ENCODE results near the gene OS9. TPM values are rescaled to one million over a fixed set of nuclear protein-coding genes. Genes with fewer than 3 reads are reported as not detected.
"Not testable (repeated sequence)": the region's sequence is repeated elsewhere in the genome, so short reads cannot be mapped to it uniquely, and the experiment has no call there.

OS9 gene
- total RNA-seq, 1 donor from 2014 or later = 263 TPM

DNA sequence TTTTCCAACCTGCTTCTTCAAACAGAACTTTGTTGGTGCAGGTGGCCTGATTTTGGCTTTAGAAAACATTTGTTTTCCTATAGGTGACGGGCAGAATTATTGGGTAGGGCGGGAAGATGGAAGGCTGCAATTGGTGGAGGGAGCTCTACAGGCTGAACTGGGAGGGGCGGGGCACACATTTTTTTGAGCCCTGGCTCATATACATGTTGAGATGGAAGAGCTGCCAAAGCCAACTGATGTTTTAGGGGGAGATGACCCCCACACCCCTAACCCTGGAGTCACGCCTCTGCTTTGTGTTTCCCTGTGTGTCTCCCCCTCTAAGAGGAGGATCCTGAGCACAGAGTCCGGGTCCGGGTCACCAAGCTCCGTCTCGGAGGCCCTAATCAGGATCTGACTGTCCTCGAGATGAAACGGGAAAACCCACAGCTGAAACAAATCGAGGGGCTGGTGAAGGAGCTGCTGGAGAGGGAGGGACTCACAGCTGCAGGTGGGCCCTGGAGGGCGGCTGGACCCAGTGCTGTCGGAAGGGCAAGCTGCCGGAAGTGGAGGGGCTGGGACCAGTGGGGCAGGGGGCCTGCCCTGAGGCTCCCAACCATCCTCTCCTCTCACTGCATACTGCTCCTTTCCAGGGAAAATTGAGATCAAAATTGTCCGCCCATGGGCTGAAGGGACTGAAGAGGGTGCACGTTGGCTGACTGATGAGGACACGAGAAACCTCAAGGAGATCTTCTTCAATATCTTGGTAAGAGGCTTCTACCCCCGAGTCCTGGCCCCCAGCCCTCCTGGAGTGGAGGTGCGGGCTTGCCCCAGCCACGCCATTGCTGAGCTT, 26.1 kb downstream of the OS9 start:
- Histone ChIP-seq H3K27me3 (no peaks in the 10 kb centered on the region), H3K9me3 (no peaks in the 10 kb centered on the region), H3K4me3 (no peak overlapping the region), H3K27ac (no peak overlapping the region), H3K4me1 (no peaks in the 10 kb centered on the region), H3K36me3 (peaks cover 63% of the 10 kb centered on the region)
- TF ChIP-seq, protein P1, sequence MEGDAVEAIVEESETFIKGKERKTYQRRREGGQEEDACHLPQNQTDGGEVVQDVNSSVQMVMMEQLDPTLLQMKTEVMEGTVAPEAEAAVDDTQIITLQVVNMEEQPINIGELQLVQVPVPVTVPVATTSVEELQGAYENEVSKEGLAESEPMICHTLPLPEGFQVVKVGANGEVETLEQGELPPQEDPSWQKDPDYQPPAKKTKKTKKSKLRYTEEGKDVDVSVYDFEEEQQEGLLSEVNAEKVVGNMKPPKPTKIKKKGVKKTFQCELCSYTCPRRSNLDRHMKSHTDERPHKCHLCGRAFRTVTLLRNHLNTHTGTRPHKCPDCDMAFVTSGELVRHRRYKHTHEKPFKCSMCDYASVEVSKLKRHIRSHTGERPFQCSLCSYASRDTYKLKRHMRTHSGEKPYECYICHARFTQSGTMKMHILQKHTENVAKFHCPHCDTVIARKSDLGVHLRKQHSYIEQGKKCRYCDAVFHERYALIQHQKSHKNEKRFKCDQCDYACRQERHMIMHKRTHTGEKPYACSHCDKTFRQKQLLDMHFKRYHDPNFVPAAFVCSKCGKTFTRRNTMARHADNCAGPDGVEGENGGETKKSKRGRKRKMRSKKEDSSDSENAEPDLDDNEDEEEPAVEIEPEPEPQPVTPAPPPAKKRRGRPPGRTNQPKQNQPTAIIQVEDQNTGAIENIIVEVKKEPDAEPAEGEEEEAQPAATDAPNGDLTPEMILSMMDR (IDR thresholded peaks at IDR 0.05) = no peak
- no peak for DNase-seq
- intact Hi-C loops (cut with DNase I) = no loop called here
- ATAC-seq = no peak

DNA sequence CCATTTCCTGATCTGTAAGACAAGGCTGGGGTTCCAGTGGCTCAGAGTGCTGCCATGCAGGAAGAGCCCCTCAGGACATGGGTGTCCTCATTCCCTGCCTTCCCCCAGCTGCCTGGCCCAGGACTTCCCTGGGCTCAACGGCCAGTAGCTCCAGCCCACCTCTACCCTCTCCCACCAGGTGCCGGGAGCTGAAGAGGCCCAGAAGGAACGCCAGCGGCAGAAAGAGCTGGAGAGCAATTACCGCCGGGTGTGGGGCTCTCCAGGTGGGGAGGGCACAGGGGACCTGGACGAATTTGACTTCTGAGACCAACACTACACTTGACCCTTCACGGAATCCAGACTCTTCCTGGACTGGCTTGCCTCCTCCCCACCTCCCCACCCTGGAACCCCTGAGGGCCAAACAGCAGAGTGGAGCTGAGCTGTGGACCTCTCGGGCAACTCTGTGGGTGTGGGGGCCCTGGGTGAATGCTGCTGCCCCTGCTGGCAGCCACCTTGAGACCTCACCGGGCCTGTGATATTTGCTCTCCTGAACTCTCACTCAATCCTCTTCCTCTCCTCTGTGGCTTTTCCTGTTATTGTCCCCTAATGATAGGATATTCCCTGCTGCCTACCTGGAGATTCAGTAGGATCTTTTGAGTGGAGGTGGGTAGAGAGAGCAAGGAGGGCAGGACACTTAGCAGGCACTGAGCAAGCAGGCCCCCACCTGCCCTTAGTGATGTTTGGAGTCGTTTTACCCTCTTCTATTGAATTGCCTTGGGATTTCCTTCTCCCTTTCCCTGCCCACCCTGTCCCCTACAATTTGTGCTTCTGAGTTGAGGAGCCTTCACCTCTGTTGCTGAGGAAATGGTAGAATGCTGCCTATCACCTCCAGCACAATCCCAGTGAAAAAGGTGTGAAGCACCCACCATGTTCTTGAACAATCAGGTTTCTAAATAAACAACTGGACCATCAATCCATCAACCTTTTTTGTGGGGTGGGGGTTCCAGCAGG, 27.0 kb downstream of the OS9 start:
- no peak for ATAC-seq
- Histone ChIP-seq H3K4me1 (no peaks in the 10 kb centered on the region), H3K4me3 (no peak overlapping the region), H3K27ac (no peak overlapping the region), H3K9me3 (no peaks in the 10 kb centered on the region), H3K27me3 (no peaks in the 10 kb centered on the region), H3K36me3 (peaks cover 54% of the 10 kb centered on the region)
- TF ChIP-seq, protein P1 (IDR thresholded peaks at IDR 0.05) = no peak
- DNase-seq = no peak
- intact Hi-C loops (cut with DNase I) = no loop called here

- ATAC-seq; H3K4me3 ChIP-seq; H3K9me3 ChIP-seq; H3K27me3 ChIP-seq; intact Hi-C loops (cut with DNase I); H3K4me1 ChIP-seq; H3K27ac ChIP-seq; DNase-seq: not testable (repeated sequence)
- H3K36me3 ChIP-seq = peaks cover 42% of the 10 kb centered on the region
Observed at GRCh38 chr12:57721846-57722608, 28.1 kb downstream of the OS9 start.

DNA sequence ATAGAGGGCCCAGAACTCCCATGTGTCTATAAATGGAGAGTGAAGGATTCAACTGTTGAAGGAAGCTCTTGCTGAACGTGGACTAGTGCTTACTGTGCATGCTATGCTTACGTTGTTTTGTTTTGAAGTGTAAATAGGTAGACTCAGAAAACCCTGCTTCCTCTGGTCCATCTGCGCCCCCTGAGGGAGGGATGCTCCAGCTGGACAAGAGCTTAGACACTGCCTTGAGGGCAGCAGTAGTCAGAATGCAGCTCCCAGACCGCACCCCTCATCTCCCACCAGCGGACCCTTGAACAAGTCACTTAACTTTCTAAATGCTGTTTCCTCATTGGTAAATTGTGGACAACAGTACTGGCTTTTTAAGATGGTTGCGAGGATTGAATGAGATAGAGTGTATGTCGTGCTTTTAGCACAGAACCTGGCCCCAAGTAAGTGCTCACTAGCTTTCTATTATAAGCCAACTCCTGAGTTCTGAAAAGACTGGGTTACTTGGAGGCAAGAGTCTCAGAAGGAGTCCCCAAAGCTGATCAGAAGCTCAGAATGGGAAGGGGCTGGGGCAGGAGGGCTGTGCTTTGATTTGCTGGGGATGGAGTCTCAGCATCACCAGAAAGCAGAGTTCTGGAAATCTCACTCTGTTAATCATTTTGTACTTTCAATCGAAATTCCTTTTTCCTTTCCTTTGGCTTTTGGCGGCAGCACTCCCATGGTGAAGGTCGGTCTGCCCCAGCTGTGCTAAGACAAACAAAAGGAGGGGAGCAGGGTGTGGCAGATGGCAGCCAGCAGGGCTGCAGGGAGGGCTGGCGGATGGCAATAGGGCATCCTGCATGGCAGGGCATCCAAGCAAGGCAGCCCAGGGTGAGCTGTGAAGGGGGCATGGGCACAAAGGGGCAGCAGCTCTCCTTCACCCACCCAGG, 29.0 kb downstream of the OS9 start:
- DNase-seq = no peak

DNA sequence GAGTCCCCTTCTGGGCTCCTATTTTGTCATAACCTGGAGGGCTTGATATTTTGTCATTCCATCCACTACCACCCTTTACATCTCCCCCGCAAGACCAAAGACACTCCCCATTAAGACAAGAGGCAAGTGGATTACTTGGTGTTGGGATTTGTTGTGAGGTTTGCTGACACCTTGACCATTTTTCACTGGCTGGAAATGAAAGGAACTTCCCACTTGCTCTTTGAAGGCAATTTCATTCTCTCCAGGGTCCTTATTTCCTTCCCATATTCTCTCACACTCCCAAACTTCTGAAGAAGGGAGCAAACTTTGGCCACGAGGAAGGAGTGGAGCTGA, 29.7 kb downstream of the OS9 start:
- Histone ChIP-seq H3K9me3 (no peaks in the 10 kb centered on the region), H3K27me3 (no peaks in the 10 kb centered on the region), H3K4me1 (peaks cover 5% of the 10 kb centered on the region), H3K4me3 (no peak overlapping the region), H3K27ac (no peak overlapping the region), H3K36me3 (peaks cover 27% of the 10 kb centered on the region)
- intact Hi-C loops (cut with DNase I) = no loop called here
- TF ChIP-seq, protein P1 (IDR thresholded peaks at IDR 0.05) = no peak
- DNase-seq (no peak), ATAC-seq (no peak)

More for the DNA sequence above, 29.0 kb downstream of the OS9 start:
- Histone ChIP-seq H3K9me3 (no peaks in the 10 kb centered on the region), H3K27ac (no peak overlapping the region), H3K27me3 (no peaks in the 10 kb centered on the region), H3K4me3 (no peak overlapping the region), H3K4me1 (peaks cover 5% of the 10 kb centered on the region), H3K36me3 (peaks cover 33% of the 10 kb centered on the region)
- TF ChIP-seq, protein P1 (IDR thresholded peaks at IDR 0.05) = no peak
- intact Hi-C loops (cut with DNase I) = no loop called here
- ATAC-seq = no peak
